Peyer's patch (tissue), 4 donors: Measurements from ENCODE around the gene MCOLN2. TPM values are rescaled to one million over a fixed set of nuclear protein-coding genes. Genes with fewer than 3 reads are reported as not detected.
"Not testable (repeated sequence)": the region's sequence is repeated elsewhere in the genome, so short reads cannot be mapped to it uniquely, and the experiment has no call there.

Experiments
- DNase-seq, 3 donors: peaks; one replicate each; pipeline ENCODE4 v3.0.0-alpha.2; 2017 to 2019
- H3K27ac ChIP-seq, 4 donors: fragments of 200-600 bp; sonication (generic); one replicate each; pipeline ENCODE4 v1.5.1; 2016 to 2019
- H3K27me3 ChIP-seq, 2 donors: fragments of 200-600 bp; sonication (generic); one replicate each; pipeline ENCODE4 v1.5.1; 2019
- H3K36me3 ChIP-seq, 3 donors: fragments of 200-600 bp; sonication (generic); one replicate each; pipeline ENCODE4 v1.5.1; 2016 to 2019
- H3K4me1 ChIP-seq, 4 donors: fragments of 200-600 bp; sonication (generic); one replicate each; pipeline ENCODE4 v1.5.1; 2016 to 2019
- H3K4me3 ChIP-seq, 4 donors: fragments of 200-600 bp; sonication (generic); 1 replicate in 3 of 4; 2 replicates in 1 of 4; pipeline ENCODE4 v1.5.1; 2016 to 2019; ENCODE audit warnings: mild to moderate bottlenecking in 1 of 4
- H3K9me3 ChIP-seq, 4 donors: fragments of 200-600 bp; sonication (generic); one replicate each; pipeline ENCODE4 v1.5.1; 2016 to 2019; ENCODE audit warnings: mild to moderate bottlenecking in 1 of 4
- POLR2A ChIP-seq, 2 donors: fragments of 450-650 bp; IDR thresholded peaks; one replicate each; pipeline ENCODE4 v1.5.1; 2017; ENCODE audit warnings: antibody characterized with exemption in 2 of 2, mild to moderate bottlenecking in 2 of 2, moderate library complexity in 2 of 2
- total RNA-seq, 4 donors: library from RNA; depleted of rRNA; stranded (reverse); fragments of >200 nt; gene quantifications; one replicate each; pipeline ENCODE4 v1.1.0, GENCODE V29; 2016
- TF ChIP-seq, protein P1 (sequence below), 6 experiments: fragments of 450-650 bp in 4 of 6; fragments of 200-600 bp in 2 of 6; sonication (generic) in 1 of 6; IDR thresholded peaks; one replicate each; pipeline ENCODE4 v1.5.1; 2017 to 2019; ENCODE audit warnings: antibody characterized with exemption in 6 of 6, mild to moderate bottlenecking in 3 of 6, moderate library complexity in 1 of 6

The MCOLN2 gene
- total RNA-seq, 4 donors from 2014 or later, result 1.7 to 62.7 (median 5.2) TPM

DNA sequence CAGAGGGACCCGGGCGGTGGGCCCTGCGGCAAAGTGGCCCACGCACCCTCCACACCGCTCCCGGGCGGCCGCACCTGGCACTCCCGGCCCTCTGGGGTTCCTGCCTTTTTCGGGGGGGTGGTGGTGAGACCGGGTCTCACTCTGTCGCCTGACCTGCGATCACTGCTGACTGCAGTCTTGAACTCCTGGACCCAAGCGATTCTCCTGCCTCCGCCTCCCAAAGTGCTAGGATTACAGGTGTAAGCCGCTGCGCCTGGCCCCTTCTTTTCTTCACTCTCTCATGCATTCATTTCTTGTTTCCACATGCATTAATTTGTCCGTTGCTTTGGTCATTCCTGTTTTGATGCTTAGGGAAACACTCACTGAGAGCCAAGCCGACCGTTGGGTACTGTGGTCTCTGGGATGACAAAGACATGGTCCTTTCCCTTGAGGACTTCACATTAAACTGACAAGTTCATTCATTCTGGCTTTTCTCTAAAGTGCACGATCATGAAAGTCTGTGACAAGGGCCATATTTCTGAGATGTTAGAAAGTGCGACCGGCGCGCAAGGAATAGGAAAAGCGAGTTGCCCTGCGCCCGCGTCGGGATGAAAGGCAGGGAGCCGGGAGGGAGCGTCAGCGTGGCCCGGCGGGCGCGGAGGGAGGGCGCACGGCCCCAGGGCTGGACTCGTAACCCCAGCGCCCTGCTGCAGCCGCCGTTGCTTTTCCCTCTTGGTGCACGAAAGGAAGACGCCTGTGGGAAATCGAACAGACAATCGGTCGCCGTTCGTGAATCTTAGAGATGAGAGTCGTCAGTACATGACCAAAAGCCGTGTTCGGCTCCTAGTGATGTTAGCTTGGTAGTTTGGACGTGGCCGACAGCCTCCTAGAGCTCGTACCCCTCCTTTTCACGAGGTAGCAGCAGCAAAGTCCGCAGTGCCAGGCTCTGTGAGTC lies 1.0 kb upstream of the MCOLN2 start:
- Histone ChIP-seq H3K27ac (peak overlapping the region in 3 of 4 donors; percentile 24 to 83 (median 30)), H3K4me3 (peak overlapping the region; percentile 39 to 66 (median 61)), H3K27me3 (peaks cover 0 to 10% of the 10 kb centered on the region in 2 donors), H3K4me1 (peaks cover 0 to 17% (median 2%) of the 10 kb centered on the region in 4 donors), H3K36me3 (no peaks in the 10 kb centered on the region), H3K9me3 (no peaks in the 10 kb centered on the region)
- peak in 2 of 3 donors; percentile 40 to 51 for DNase-seq
- TF ChIP-seq, protein P1, sequence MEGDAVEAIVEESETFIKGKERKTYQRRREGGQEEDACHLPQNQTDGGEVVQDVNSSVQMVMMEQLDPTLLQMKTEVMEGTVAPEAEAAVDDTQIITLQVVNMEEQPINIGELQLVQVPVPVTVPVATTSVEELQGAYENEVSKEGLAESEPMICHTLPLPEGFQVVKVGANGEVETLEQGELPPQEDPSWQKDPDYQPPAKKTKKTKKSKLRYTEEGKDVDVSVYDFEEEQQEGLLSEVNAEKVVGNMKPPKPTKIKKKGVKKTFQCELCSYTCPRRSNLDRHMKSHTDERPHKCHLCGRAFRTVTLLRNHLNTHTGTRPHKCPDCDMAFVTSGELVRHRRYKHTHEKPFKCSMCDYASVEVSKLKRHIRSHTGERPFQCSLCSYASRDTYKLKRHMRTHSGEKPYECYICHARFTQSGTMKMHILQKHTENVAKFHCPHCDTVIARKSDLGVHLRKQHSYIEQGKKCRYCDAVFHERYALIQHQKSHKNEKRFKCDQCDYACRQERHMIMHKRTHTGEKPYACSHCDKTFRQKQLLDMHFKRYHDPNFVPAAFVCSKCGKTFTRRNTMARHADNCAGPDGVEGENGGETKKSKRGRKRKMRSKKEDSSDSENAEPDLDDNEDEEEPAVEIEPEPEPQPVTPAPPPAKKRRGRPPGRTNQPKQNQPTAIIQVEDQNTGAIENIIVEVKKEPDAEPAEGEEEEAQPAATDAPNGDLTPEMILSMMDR (IDR thresholded peaks at IDR 0.05), result no peak
- no peak for TF ChIP-seq POLR2A (IDR thresholded peaks at IDR 0.05)

DNA sequence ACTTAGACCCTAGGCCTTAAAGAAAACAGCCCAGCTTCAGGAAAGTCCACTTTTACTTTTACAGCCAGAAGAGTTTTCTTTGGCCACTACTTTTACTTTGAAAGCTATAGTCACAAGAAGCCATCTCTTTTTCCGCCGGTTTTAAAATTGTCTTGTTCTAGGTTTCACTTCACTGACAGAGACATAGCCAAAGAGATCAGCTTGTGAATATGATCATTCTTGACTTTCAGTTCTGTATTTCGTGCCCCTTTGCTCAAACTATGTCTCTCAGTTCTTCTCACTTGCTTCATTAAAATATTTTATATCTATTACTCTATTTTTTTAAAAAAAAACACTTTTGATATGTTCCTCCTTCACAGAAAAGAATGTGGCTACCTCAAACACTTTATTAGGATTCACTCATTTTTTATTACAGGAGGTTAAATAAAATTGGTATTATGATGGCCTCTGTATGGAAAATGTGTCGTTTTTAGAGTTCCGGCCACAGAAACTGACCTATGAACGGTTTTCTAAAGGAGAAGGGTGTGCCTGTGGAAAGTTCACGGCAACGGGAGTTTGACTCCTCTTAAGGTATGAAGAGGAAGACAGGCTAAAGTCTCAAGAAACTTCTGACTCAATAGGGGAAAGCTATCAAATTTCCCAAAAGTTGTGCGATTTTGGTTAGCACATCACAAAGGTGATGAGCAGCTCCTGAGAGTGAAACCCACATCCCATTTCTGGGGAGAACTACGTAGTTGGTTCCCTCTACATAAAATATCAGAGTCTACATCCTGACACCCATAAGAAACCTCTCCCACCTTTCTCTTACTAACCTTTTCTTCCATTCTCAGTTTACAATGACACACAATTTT lies 1.2 kb downstream of the MCOLN2 start:
- Histone ChIP-seq H3K27me3 (peaks cover 0 to 10% of the 10 kb centered on the region in 2 donors), H3K4me3 (peak overlapping the region; percentile 10 to 66 (median 50)), H3K36me3 (no peaks in the 10 kb centered on the region), H3K27ac (peak overlapping the region in 2 of 4 donors; percentile 42 to 83), H3K9me3 (no peaks in the 10 kb centered on the region), H3K4me1 (peaks cover 0 to 17% (median 2%) of the 10 kb centered on the region in 4 donors)
- TF ChIP-seq POLR2A (IDR thresholded peaks at IDR 0.05), result no peak
- TF ChIP-seq, protein P1 (IDR thresholded peaks at IDR 0.05), result no peak
- DNase-seq, result peak in 1 of 3 donors; percentile 33

DNA sequence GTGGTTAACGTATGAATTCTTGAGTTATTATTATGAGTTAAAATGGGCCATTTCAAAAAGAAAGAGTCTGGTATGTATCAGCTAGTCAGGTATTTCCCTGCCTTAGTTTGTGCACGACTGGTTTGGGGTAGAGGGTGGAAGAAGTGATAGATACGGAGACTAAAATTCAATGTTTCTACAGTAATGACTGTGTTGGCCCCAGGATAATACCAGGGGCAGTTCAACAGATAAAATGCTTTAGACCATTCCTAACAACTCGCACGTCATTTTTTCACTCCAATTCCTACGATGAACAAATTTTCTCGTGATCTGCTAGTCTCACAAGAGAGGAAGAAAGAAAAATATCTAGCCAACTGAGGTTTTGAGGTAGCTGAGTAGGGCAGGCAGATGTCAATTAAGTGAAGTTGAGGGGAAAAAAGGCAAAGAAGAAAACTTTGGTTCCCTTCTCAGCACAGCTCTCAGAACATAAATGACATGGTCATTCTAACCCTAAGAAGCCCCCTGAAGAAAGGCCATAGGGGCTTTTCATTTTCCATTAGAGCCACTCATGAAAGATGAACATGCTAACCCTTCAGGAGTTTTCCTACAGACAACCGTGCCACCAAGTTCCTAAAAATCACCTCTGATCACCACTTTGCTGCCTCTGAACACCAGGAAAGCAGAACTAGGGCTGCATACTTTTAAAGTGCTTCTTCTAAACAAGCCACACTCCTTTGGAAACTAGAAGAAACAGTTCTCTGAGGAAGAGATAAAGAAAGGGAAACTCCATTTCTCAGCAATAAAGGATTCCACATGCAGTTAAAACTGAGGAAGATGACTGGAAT lies 5.6 kb downstream of the MCOLN2 start:
- no peak for DNase-seq
- no peaks in the 10 kb centered on the region for H3K27me3 ChIP-seq
- TF ChIP-seq, protein P1 (IDR thresholded peaks at IDR 0.05), result no peak
- H3K4me1 ChIP-seq, result peaks cover 0 to 3% (median 0%) of the 10 kb centered on the region in 4 donors
- no peak overlapping the region for H3K27ac ChIP-seq
- no peaks in the 10 kb centered on the region for H3K9me3 ChIP-seq
- no peaks in the 10 kb centered on the region for H3K36me3 ChIP-seq
- H3K4me3 ChIP-seq, result no peak overlapping the region

DNA sequence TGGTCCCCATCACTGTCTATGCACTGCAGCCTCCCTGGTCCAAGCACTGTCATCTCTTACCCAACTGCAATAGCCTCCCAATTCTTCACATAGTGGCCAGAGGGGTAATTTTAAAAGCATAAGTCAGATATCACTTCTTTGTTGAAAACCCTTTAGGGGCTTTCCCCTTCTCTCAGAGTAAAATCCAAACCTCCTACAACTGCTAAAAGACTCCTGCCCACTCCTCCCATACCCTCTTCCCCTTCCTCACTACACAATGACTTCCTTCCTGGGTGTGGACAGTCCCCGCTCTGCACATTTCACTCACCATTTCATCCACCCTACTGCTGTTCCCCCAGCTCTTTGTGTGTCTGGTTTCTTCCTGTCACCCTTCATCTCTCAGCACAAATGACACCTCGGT lies 8.3 kb downstream of the MCOLN2 start:
- no peak for DNase-seq
- no peaks in the 10 kb centered on the region for H3K9me3 ChIP-seq
- no peak overlapping the region for H3K27ac ChIP-seq
- H3K27me3 ChIP-seq, result no peaks in the 10 kb centered on the region
- H3K4me1 ChIP-seq, result no peaks in the 10 kb centered on the region
- TF ChIP-seq POLR2A (IDR thresholded peaks at IDR 0.05), result no peak
- TF ChIP-seq, protein P1 (IDR thresholded peaks at IDR 0.05), result no peak
- no peaks in the 10 kb centered on the region for H3K36me3 ChIP-seq
- H3K4me3 ChIP-seq, result no peak overlapping the region

DNA sequence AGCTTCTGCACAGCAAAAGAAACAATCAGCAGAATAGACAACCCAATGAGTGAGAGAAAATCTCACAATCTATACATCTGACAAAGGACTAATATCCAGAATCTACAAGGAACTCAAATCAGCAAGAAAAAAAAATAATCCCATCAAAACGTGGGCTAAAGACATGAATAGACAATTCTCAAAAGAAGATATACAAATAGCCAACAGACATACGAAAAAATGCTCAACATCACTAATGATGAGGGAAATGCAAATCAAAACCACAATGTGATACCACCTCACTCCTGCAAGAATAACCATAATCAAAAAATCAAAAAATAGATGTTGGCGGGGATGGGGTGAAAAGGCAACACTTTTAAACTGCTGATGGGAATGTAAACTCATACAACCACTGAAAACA lies 10.4 kb downstream of the MCOLN2 start:
- H3K4me1 ChIP-seq, H3K27ac ChIP-seq, DNase-seq, H3K27me3 ChIP-seq, H3K36me3 ChIP-seq, H3K9me3 ChIP-seq, H3K4me3 ChIP-seq: not testable (repeated sequence)
